WTC11 (cell line): ENCODE data around the gene PLD5.

Experiments
- ATF1 ChIP-seq: sonication (generic); formaldehyde crosslinking; IDR thresholded peaks from 2 replicates; pipeline ENCODE4 v1.8.1; 2023; ENCODE audit warnings: mild to moderate bottlenecking, moderate library complexity, missing genetic modification reagents
- JUN ChIP-seq: sonication (generic); formaldehyde crosslinking; IDR thresholded peaks from 2 replicates; pipeline ENCODE4 v1.8.0; 2023; ENCODE audit warnings: mild to moderate bottlenecking, missing genetic modification reagents
- MYBL2 ChIP-seq: sonication (generic); formaldehyde crosslinking; IDR thresholded peaks from 2 replicates; pipeline ENCODE4 v1.8.1; 2023; ENCODE audit warnings: mild to moderate bottlenecking, moderate library complexity, missing genetic modification reagents
- NFATC4 ChIP-seq: fragments of 250-450 bp; sonication (Bioruptor Pico); IDR thresholded peaks from 2 replicates; pipeline ENCODE4 v1.9.0; 2021; ENCODE audit warnings: mild to moderate bottlenecking
- NR2C2 ChIP-seq: sonication (generic); formaldehyde crosslinking; IDR thresholded peaks from 2 replicates; pipeline ENCODE4 v1.8.0; 2022; ENCODE audit warnings: mild to moderate bottlenecking, missing genetic modification reagents
- SP1 ChIP-seq: sonication (generic); formaldehyde crosslinking; conservative IDR thresholded peaks from 2 replicates; pipeline ENCODE4 v1.8.1; 2022; ENCODE audit warnings: missing genetic modification reagents
- TEAD4 ChIP-seq: sonication (generic); formaldehyde crosslinking; IDR thresholded peaks from 2 replicates; pipeline ENCODE4 v1.8.0; 2022; ENCODE audit warnings: mild to moderate bottlenecking, missing genetic modification reagents
- TF ChIP-seq, protein P1 (sequence below): sonication (generic); formaldehyde crosslinking; IDR thresholded peaks from 2 replicates; pipeline ENCODE4 v1.8.0; 2022; ENCODE audit warnings: mild to moderate bottlenecking, missing genetic modification reagents
- TF ChIP-seq, protein P2 (sequence below): fragments of 200-600 bp; IDR thresholded peaks from 2 replicates; pipeline ENCODE4 v1.8.0; 2022; ENCODE audit warnings: antibody characterized with exemption
- TF ChIP-seq, protein P3 (sequence below): sonication (generic); formaldehyde crosslinking; IDR thresholded peaks from 2 replicates; pipeline ENCODE4 v1.8.0; 2022; ENCODE audit warnings: mild to moderate bottlenecking, missing genetic modification reagents
- TF ChIP-seq, protein P4 (sequence below): sonication (generic); formaldehyde crosslinking; IDR thresholded peaks from 2 replicates; pipeline ENCODE4 v1.8.0; 2023; ENCODE audit warnings: missing genetic modification reagents
- TF ChIP-seq, protein P5 (sequence below): sonication (generic); formaldehyde crosslinking; IDR thresholded peaks from 2 replicates; pipeline ENCODE4 v1.8.1; 2023; ENCODE audit warnings: mild to moderate bottlenecking, missing genetic modification reagents, borderline replicate concordance

DNA sequence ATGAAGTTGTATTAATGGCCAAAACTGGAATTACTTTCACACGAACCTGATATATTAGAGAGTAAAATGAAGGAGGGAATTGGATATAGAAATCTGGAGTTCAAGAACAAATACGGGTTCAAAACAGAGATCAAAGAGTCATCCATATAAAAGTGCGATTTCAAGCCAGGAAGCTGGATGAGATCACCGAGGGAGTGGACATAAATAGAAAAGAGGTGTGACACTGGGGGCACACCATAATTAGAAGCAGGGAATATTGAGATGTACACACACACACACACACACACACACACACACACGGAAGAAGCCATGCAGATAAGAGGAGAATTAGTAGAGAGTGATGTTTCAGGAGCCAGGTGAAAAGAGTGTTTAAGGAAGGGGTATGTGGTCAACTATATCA, 32.3 kb upstream of the PLD5 start:
- TF ChIP-seq, protein P1, sequence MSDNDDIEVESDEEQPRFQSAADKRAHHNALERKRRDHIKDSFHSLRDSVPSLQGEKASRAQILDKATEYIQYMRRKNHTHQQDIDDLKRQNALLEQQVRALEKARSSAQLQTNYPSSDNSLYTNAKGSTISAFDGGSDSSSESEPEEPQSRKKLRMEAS, result no peak
- TF ChIP-seq, protein P2, sequence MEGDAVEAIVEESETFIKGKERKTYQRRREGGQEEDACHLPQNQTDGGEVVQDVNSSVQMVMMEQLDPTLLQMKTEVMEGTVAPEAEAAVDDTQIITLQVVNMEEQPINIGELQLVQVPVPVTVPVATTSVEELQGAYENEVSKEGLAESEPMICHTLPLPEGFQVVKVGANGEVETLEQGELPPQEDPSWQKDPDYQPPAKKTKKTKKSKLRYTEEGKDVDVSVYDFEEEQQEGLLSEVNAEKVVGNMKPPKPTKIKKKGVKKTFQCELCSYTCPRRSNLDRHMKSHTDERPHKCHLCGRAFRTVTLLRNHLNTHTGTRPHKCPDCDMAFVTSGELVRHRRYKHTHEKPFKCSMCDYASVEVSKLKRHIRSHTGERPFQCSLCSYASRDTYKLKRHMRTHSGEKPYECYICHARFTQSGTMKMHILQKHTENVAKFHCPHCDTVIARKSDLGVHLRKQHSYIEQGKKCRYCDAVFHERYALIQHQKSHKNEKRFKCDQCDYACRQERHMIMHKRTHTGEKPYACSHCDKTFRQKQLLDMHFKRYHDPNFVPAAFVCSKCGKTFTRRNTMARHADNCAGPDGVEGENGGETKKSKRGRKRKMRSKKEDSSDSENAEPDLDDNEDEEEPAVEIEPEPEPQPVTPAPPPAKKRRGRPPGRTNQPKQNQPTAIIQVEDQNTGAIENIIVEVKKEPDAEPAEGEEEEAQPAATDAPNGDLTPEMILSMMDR, result no peak
- TF ChIP-seq, protein P3, sequence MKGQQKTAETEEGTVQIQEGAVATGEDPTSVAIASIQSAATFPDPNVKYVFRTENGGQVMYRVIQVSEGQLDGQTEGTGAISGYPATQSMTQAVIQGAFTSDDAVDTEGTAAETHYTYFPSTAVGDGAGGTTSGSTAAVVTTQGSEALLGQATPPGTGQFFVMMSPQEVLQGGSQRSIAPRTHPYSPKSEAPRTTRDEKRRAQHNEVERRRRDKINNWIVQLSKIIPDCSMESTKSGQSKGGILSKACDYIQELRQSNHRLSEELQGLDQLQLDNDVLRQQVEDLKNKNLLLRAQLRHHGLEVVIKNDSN, result no peak
- no peak for TF ChIP-seq NFATC4 (CRISPR knock-in tag)
- TF ChIP-seq, protein P4, sequence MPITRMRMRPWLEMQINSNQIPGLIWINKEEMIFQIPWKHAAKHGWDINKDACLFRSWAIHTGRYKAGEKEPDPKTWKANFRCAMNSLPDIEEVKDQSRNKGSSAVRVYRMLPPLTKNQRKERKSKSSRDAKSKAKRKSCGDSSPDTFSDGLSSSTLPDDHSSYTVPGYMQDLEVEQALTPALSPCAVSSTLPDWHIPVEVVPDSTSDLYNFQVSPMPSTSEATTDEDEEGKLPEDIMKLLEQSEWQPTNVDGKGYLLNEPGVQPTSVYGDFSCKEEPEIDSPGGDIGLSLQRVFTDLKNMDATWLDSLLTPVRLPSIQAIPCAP (CRISPR knock-in tag), result no peak
- TF ChIP-seq SP1 (CRISPR knock-in tag), result no peak
- no peak for TF ChIP-seq ATF1 (CRISPR knock-in tag)
- TF ChIP-seq JUN (CRISPR knock-in tag), result no peak
- TF ChIP-seq, protein P5, sequence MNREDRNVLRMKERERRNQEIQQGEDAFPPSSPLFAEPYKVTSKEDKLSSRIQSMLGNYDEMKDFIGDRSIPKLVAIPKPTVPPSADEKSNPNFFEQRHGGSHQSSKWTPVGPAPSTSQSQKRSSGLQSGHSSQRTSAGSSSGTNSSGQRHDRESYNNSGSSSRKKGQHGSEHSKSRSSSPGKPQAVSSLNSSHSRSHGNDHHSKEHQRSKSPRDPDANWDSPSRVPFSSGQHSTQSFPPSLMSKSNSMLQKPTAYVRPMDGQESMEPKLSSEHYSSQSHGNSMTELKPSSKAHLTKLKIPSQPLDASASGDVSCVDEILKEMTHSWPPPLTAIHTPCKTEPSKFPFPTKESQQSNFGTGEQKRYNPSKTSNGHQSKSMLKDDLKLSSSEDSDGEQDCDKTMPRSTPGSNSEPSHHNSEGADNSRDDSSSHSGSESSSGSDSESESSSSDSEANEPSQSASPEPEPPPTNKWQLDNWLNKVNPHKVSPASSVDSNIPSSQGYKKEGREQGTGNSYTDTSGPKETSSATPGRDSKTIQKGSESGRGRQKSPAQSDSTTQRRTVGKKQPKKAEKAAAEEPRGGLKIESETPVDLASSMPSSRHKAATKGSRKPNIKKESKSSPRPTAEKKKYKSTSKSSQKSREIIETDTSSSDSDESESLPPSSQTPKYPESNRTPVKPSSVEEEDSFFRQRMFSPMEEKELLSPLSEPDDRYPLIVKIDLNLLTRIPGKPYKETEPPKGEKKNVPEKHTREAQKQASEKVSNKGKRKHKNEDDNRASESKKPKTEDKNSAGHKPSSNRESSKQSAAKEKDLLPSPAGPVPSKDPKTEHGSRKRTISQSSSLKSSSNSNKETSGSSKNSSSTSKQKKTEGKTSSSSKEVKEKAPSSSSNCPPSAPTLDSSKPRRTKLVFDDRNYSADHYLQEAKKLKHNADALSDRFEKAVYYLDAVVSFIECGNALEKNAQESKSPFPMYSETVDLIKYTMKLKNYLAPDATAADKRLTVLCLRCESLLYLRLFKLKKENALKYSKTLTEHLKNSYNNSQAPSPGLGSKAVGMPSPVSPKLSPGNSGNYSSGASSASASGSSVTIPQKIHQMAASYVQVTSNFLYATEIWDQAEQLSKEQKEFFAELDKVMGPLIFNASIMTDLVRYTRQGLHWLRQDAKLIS (CRISPR knock-in tag), result no peak
- TF ChIP-seq NR2C2 (CRISPR knock-in tag), result no peak
- TF ChIP-seq MYBL2 (CRISPR knock-in tag), result no peak
- TF ChIP-seq TEAD4 (CRISPR knock-in tag), result no peak
